Keratinocyte (primary cell): ENCODE results near the gene LINC01488. TPM values are rescaled to one million over a fixed set of nuclear protein-coding genes. Genes with fewer than 3 reads are reported as not detected.

Experiments used
- DNase-seq: peaks from one replicate; pipeline ENCODE4 v3.0.0-alpha.2; 2011; ENCODE audit warnings: low read depth, missing footprints, low spot score
- FAIRE-seq: peaks from 2 replicates; lab custom pipeline; 2011; peaks lifted over from hg19 to GRCh38; lab: Jason Lieb, UNC
- H2AFZ ChIP-seq: 2 replicates; pipeline ENCODE4 v1.6.0; 2012; ENCODE audit warnings: low read length, control low read depth, inconsistent platforms; ENCODE audit not compliant: control insufficient read depth
- H3K27ac ChIP-seq: 2 replicates; pipeline ENCODE4 v1.5.1; 2011; ENCODE audit warnings: low read length; ENCODE audit not compliant: control insufficient read depth, insufficient read depth
- H3K27me3 ChIP-seq: 3 replicates; pipeline ENCODE4 v1.6.0; 2011; ENCODE audit warnings: low read length; ENCODE audit not compliant: control insufficient read depth, insufficient read depth; ENCODE audit errors: extremely low read depth
- H3K36me3 ChIP-seq, 2 experiments: 2 replicates in 1 of 2; 3 replicates in 1 of 2; pipeline ENCODE4 v1.5.1; 2011; ENCODE audit warnings: low read length in 2 of 2, mild to moderate bottlenecking in 1 of 2; ENCODE audit not compliant: control insufficient read depth in 2 of 2, insufficient read depth in 2 of 2; ENCODE audit errors: extremely low read depth in 1 of 2
- H3K4me1 ChIP-seq: 3 replicates; pipeline ENCODE4 v1.5.1; 2011; ENCODE audit warnings: low read length; ENCODE audit not compliant: control insufficient read depth, insufficient read depth; ENCODE audit errors: extremely low read depth
- H3K4me2 ChIP-seq: 3 replicates; pipeline ENCODE4 v1.6.0; 2011; ENCODE audit warnings: low read depth, low read length; ENCODE audit not compliant: control insufficient read depth, insufficient read depth; ENCODE audit errors: extremely low read depth
- H3K4me3 ChIP-seq, 3 experiments: fragments of 200-600 bp in 1 of 3; sonication (generic) in 1 of 3; 2 replicates in 2 of 3; 3 replicates in 1 of 3; pipeline ENCODE4 v1.5.1; 2011 to 2016; ENCODE audit warnings: low read length in 3 of 3, mild to moderate bottlenecking in 3 of 3, control low read depth in 2 of 3, inconsistent platforms in 1 of 3, low read depth in 1 of 3, mixed read lengths in 1 of 3, mixed run types in 1 of 3, moderate library complexity in 1 of 3; ENCODE audit not compliant: control insufficient read depth in 2 of 3, insufficient read depth in 2 of 3; ENCODE audit errors: extremely low read depth in 1 of 3
- H3K79me2 ChIP-seq: 2 replicates; pipeline ENCODE4 v1.6.0; 2012; ENCODE audit warnings: low read length; ENCODE audit not compliant: control insufficient read depth, insufficient read depth
- H3K9ac ChIP-seq: 3 replicates; pipeline ENCODE4 v1.6.0; 2011; ENCODE audit warnings: low read length; ENCODE audit not compliant: control insufficient read depth, insufficient read depth; ENCODE audit errors: extremely low read depth
- H3K9me1 ChIP-seq: 3 replicates; pipeline ENCODE4 v1.6.0; 2011; ENCODE audit warnings: low read length; ENCODE audit not compliant: control insufficient read depth, insufficient read depth; ENCODE audit errors: extremely low read depth
- H3K9me3 ChIP-seq: 2 replicates; pipeline ENCODE4 v1.5.1; 2012; ENCODE audit warnings: low read depth, low read length; ENCODE audit not compliant: control insufficient read depth
- H4K20me1 ChIP-seq: 3 replicates; pipeline ENCODE4 v1.6.0; 2011; ENCODE audit warnings: low read length; ENCODE audit not compliant: control insufficient read depth, insufficient read depth; ENCODE audit errors: extremely low read depth
- EZH2 ChIP-seq: IDR thresholded peaks from one replicate; pipeline ENCODE4 v1.6.1; 2012; ENCODE audit warnings: inconsistent platforms, mild to moderate bottlenecking, low read length, moderate library complexity
- dilution Hi-C: fragments of 300-500 bp; cut with MboI; formaldehyde crosslinking; loops from one replicate; pipeline ENCODE4 v1.7.0; 2020; ENCODE audit warnings: low sequenced_read_pairs; ENCODE audit not compliant: extremely low pct_ligation_motif_present
- polyA plus RNA-seq, 5 experiments: library from polyadenylated mRNA; depleted of rRNA in 3 of 5; stranded (reverse) in 3 of 5; stranded (forward) in 1 of 5; unstranded in 1 of 5; fragments of >200 nt; gene quantifications; 1 replicate in 1 of 5; 2 replicates in 3 of 5; 3 replicates in 1 of 5; pipeline versions ENCODE4 v1.2.1 to v1.2.3, GENCODE V29; 2011 to 2012; ENCODE audit warnings: missing spikeins in 2 of 5, low read depth in 1 of 5, low replicate concordance in 1 of 5
- TF ChIP-seq, protein P1 (sequence below), 3 experiments: IDR thresholded peaks in 1 of 3; conservative IDR thresholded peaks in 1 of 3; optimal IDR thresholded peaks in 1 of 3; 2 replicates in 2 of 3; 3 replicates in 1 of 3; pipeline versions ENCODE3 to v1.5.1; 2011; ENCODE audit warnings: low read length in 3 of 3, mild to moderate bottlenecking in 3 of 3, moderate library complexity in 2 of 3, control low read depth in 1 of 3, inconsistent platforms in 1 of 3; ENCODE audit not compliant: insufficient read depth in 2 of 3; ENCODE audit errors: extremely low read depth in 1 of 3

Gene LINC01488
- polyA plus RNA-seq, 1 donor (not counting 4 experiments of a cell fraction or from before 2014, with no cell fraction given) = not detected

DNA sequence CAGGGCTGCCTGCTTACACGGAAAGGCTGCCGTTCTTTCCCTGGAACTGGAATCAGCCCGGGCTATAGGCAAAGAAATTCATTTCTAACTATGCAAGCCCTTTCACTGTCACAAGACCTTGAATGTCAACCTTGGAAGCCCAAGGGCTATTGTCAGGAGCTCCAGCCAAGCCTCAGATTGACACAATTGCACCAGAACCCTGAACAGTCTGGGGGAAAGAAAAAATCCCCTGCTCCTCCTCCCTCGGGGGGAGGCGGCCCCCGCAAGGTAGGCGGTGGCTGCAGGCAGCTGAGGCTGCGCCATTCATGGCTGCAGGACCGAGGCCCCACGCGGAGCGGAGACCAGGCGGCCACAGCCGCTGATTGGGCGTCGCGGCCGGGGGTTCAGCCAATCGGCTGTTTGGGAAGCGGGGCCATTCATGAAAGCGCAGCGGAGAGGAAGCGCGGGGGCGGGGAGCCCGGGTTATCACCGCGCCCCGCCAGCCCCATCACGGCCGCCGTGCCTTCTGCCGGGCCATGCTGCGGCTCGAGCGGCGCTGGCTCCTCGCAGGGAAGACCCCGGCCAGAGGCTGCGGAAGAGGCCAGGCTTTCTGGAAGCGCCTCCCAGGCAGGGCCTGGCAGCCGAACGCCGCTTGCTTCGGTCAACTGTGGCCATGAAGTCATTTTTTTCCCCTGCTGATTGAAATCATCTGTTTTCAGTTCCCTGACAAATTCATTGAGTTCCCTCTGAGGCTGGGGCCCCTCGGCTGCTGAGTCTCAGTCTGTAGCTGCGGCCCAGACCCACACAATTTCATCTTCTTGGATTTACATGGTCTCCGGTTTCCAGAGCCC lies 38.1 kb upstream of the LINC01488 start:
- Histone ChIP-seq H3K79me2 (no peaks in the 10 kb centered on the region), H3K27me3 (no peaks in the 10 kb centered on the region), H3K4me3 (peak overlapping the region in 1 of 3 experiments; percentile 34), H3K4me1 (peaks cover 21% of the 10 kb centered on the region), H3K9me3 (no peaks in the 10 kb centered on the region), H4K20me1 (no peaks in the 10 kb centered on the region), H3K36me3 (no peaks in the 10 kb centered on the region), H3K4me2 (peak overlapping the region; percentile 67), H3K27ac (no peak overlapping the region), H3K9ac (no peak overlapping the region), H2AFZ (peak overlapping the region; percentile 56), H3K9me1 (no peaks in the 10 kb centered on the region)
- no peak for FAIRE-seq
- TF ChIP-seq, protein P1, sequence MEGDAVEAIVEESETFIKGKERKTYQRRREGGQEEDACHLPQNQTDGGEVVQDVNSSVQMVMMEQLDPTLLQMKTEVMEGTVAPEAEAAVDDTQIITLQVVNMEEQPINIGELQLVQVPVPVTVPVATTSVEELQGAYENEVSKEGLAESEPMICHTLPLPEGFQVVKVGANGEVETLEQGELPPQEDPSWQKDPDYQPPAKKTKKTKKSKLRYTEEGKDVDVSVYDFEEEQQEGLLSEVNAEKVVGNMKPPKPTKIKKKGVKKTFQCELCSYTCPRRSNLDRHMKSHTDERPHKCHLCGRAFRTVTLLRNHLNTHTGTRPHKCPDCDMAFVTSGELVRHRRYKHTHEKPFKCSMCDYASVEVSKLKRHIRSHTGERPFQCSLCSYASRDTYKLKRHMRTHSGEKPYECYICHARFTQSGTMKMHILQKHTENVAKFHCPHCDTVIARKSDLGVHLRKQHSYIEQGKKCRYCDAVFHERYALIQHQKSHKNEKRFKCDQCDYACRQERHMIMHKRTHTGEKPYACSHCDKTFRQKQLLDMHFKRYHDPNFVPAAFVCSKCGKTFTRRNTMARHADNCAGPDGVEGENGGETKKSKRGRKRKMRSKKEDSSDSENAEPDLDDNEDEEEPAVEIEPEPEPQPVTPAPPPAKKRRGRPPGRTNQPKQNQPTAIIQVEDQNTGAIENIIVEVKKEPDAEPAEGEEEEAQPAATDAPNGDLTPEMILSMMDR (optimal IDR thresholded peaks at IDR 0.05 in 1 of 3, IDR thresholded peaks at IDR 0.05 in 1 of 3, conservative IDR thresholded peaks at IDR 0.05 in 1 of 3; ENCODE audit: extremely low read depth in 1 of 3, insufficient read depth in 2 of 3, low read length in 3 of 3) = no peak
- TF ChIP-seq EZH2 = no peak
- dilution Hi-C loops = no loop called here
- no peak for DNase-seq

DNA sequence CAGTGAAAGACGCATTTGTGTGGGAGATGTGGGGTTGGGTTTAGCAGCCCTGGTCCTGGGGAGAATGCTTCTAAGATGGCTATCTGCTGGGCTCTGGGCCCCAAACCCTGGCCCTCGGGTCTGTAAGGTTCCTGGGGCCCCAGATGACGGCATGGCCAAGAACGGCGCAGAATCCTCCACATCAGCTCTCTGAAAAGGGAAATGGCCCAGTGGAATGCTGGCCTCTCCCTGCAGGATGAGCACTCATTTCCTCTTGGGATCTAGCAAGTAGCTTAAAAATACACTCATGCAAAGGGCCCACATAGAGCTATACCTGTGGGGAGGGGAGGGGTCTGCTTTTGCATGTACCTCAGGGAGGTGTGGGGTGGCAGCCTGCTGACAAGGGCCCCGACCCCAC lies 37.5 kb upstream of the LINC01488 start:
- H3K9ac ChIP-seq = no peak overlapping the region
- no peaks in the 10 kb centered on the region for H3K36me3 ChIP-seq
- peak overlapping the region; percentile 56 for H2AFZ ChIP-seq
- H3K4me3 ChIP-seq = peak overlapping the region in 1 of 3 experiments; percentile 34
- peaks cover 21% of the 10 kb centered on the region for H3K4me1 ChIP-seq
- peak overlapping the region; percentile 67 for H3K4me2 ChIP-seq
- TF ChIP-seq EZH2 = no peak
- TF ChIP-seq, protein P1 (optimal IDR thresholded peaks at IDR 0.05 in 1 of 3, IDR thresholded peaks at IDR 0.05 in 1 of 3, conservative IDR thresholded peaks at IDR 0.05 in 1 of 3; ENCODE audit: extremely low read depth in 1 of 3, insufficient read depth in 2 of 3, low read length in 3 of 3) = no peak
- H3K27me3 ChIP-seq = no peaks in the 10 kb centered on the region
- DNase-seq (no peak), FAIRE-seq (no peak)
- H3K9me1 ChIP-seq = no peaks in the 10 kb centered on the region
- no peaks in the 10 kb centered on the region for H3K9me3 ChIP-seq
- H3K27ac ChIP-seq = no peak overlapping the region
- dilution Hi-C loops = no loop called here
- H4K20me1 ChIP-seq = no peaks in the 10 kb centered on the region
- H3K79me2 ChIP-seq = no peaks in the 10 kb centered on the region
